Neural progenitor cell (in vitro differentiated cells): ENCODE results near the gene XYLT1. TPM values are rescaled to one million over a fixed set of nuclear protein-coding genes. Genes with fewer than 3 reads are reported as not detected.

ENCODE experiments used
- DNase-seq: peaks from one replicate; pipeline ENCODE4 v3.0.0-alpha.2; 2016; ENCODE audit warnings: low spot score
- H2AFZ ChIP-seq: fragments of 200-600 bp; sonication (generic); replicated peaks from 2 replicates; pipeline ENCODE4 v1.6.1; 2016; ENCODE audit warnings: antibody characterized with exemption
- H3F3A ChIP-seq: fragments of 200-600 bp; sonication (generic); 2 replicates; pipeline ENCODE4 v1.6.1; 2016; ENCODE audit warnings: antibody characterized with exemption, low read depth
- H3K27ac ChIP-seq: fragments of 200-600 bp; sonication (generic); 2 replicates; pipeline ENCODE4 v1.5.1; 2016; ENCODE audit warnings: mild to moderate bottlenecking
- H3K27me3 ChIP-seq: fragments of 200-600 bp; sonication (generic); 2 replicates; pipeline ENCODE4 v1.6.1; 2016; ENCODE audit warnings: mild to moderate bottlenecking, moderate library complexity
- H3K36me3 ChIP-seq: fragments of 200-600 bp; sonication (generic); 2 replicates; pipeline ENCODE4 v1.5.1; 2016
- H3K4me1 ChIP-seq: fragments of 200-600 bp; sonication (generic); 2 replicates; pipeline ENCODE4 v1.6.1; 2016; ENCODE audit warnings: mixed run types
- H3K4me2 ChIP-seq: fragments of 200-600 bp; sonication (generic); 2 replicates; pipeline ENCODE4 v1.6.1; 2016
- H3K4me3 ChIP-seq: fragments of 200-600 bp; sonication (generic); 2 replicates; pipeline ENCODE4 v1.5.1; 2016
- H3K79me2 ChIP-seq: fragments of 200-600 bp; sonication (generic); 2 replicates; pipeline ENCODE4 v1.6.1; 2016; ENCODE audit warnings: low read depth
- H3K9ac ChIP-seq: fragments of 200-600 bp; sonication (generic); 2 replicates; pipeline ENCODE4 v1.6.1; 2016
- H3K9me3 ChIP-seq: fragments of 200-600 bp; sonication (generic); 2 replicates; pipeline ENCODE4 v1.5.1; 2016; ENCODE audit warnings: low read depth
- H4K20me1 ChIP-seq: fragments of 200-600 bp; sonication (generic); 2 replicates; pipeline ENCODE4 v1.6.1; 2016; ENCODE audit warnings: low read depth
- H3K27ac Mint-ChIP-seq: 3 replicates; pipeline ENCODE4 v1.8.0; 2021; ENCODE audit warnings: mixed read lengths
- H3K27me3 Mint-ChIP-seq: 2 replicates; pipeline ENCODE4 v1.8.0; 2022; ENCODE audit warnings: low read depth, mild to moderate bottlenecking, inconsistent platforms, moderate library complexity, mixed read lengths; ENCODE audit not compliant: insufficient read depth
- H3K36me3 Mint-ChIP-seq: 3 replicates; pipeline ENCODE4 v1.8.0; 2021; ENCODE audit warnings: mixed read lengths
- H3K4me1 Mint-ChIP-seq: 3 replicates; pipeline ENCODE4 v1.8.0; 2021; ENCODE audit warnings: mixed read lengths
- H3K4me3 Mint-ChIP-seq: 3 replicates; pipeline ENCODE4 v1.8.0; 2021; ENCODE audit warnings: mild to moderate bottlenecking, moderate library complexity, mixed read lengths
- H3K9me3 Mint-ChIP-seq: 3 replicates; pipeline ENCODE4 v1.8.0; 2020; ENCODE audit warnings: mixed read lengths
- CTCF ChIP-seq: fragments of 200-600 bp; sonication (generic); IDR thresholded peaks from 2 replicates; pipeline ENCODE4 v1.5.1; 2017; ENCODE audit warnings: antibody characterized with exemption, mild to moderate bottlenecking
- EZH2 ChIP-seq: fragments of 200-600 bp; sonication (generic); IDR thresholded peaks from 2 replicates; pipeline ENCODE4 v1.6.1; 2017; ENCODE audit warnings: antibody characterized with exemption, mild to moderate bottlenecking, moderate library complexity
- EZH2phosphoT487 ChIP-seq: fragments of 200-600 bp; sonication (generic); IDR thresholded peaks from 2 replicates; pipeline ENCODE4 v1.6.1; 2017; ENCODE audit warnings: antibody characterized with exemption
- total RNA-seq: library from RNA; depleted of rRNA; stranded (reverse); fragments of >200 nt; gene quantifications from 2 replicates; pipeline ENCODE4 v1.2.3, GENCODE V29; 2015; ENCODE audit warnings: low replicate concordance

XYLT1 gene
- total RNA-seq, 1 donor from 2014 or later = 5.9 TPM

- Histone ChIP-seq H2AFZ (no peak overlapping the region), H3K4me2 (no peak overlapping the region), H4K20me1 (peaks cover 97% of the 10 kb centered on the region), H3K36me3 (no peaks in the 10 kb centered on the region), H3K27ac (no peak overlapping the region), H3K4me1 (peaks cover 26% of the 10 kb centered on the region), H3F3A (peaks cover 5% of the 10 kb centered on the region), H3K9me3 (no peaks in the 10 kb centered on the region), H3K9ac (no peak overlapping the region), H3K79me2 (no peaks in the 10 kb centered on the region), H3K27me3 (peaks cover 28% of the 10 kb centered on the region), H3K4me3 (no peak overlapping the region)
- Mint-ChIP-seq H3K27me3 (peaks cover 6% of the 10 kb centered on the region), H3K9me3 (no peaks in the 10 kb centered on the region), H3K4me1 (peaks cover 56% of the 10 kb centered on the region), H3K27ac (no peak overlapping the region), H3K36me3 (no peaks in the 10 kb centered on the region), H3K4me3 (no peak overlapping the region)
- TF ChIP-seq CTCF = no peak
- TF ChIP-seq EZH2 = no peak
- TF ChIP-seq EZH2phosphoT487 = no peak
- no peak for DNase-seq
These were observed 98.4 kb downstream of the XYLT1 start for GRCh38 chr16:17372386-17372785.

GRCh38 chr16:17371299-17371698 lies 99.5 kb downstream of the XYLT1 start:
- Histone ChIP-seq H3K9ac (no peak overlapping the region), H3K4me1 (peaks cover 23% of the 10 kb centered on the region), H3K4me2 (no peak overlapping the region), H3F3A (peaks cover 4% of the 10 kb centered on the region), H3K27ac (no peak overlapping the region), H3K27me3 (peaks cover 25% of the 10 kb centered on the region), H4K20me1 (peaks cover 95% of the 10 kb centered on the region), H3K9me3 (no peaks in the 10 kb centered on the region), H3K36me3 (no peaks in the 10 kb centered on the region), H3K79me2 (no peaks in the 10 kb centered on the region), H3K4me3 (no peak overlapping the region), H2AFZ (no peak overlapping the region)
- Mint-ChIP-seq H3K36me3 (no peaks in the 10 kb centered on the region), H3K27me3 (peaks cover 6% of the 10 kb centered on the region), H3K4me3 (no peak overlapping the region), H3K9me3 (no peaks in the 10 kb centered on the region), H3K4me1 (peaks cover 57% of the 10 kb centered on the region), H3K27ac (no peak overlapping the region)
- no peak for TF ChIP-seq CTCF
- TF ChIP-seq EZH2phosphoT487 = no peak
- TF ChIP-seq EZH2 = no peak
- no peak for DNase-seq

GRCh38 chr16:17370731-17371285 lies 100.0 kb downstream of the XYLT1 start:
- Mint-ChIP-seq H3K4me1 (peaks cover 52% of the 10 kb centered on the region), H3K36me3 (no peaks in the 10 kb centered on the region), H3K9me3 (no peaks in the 10 kb centered on the region), H3K4me3 (no peak overlapping the region), H3K27ac (no peak overlapping the region), H3K27me3 (peaks cover 6% of the 10 kb centered on the region)
- no peak overlapping the region for H3K27ac ChIP-seq
- H2AFZ ChIP-seq = no peak overlapping the region
- peaks cover 4% of the 10 kb centered on the region for H3F3A ChIP-seq
- H3K79me2 ChIP-seq = no peaks in the 10 kb centered on the region
- no peak overlapping the region for H3K4me3 ChIP-seq
- H3K9ac ChIP-seq = no peak overlapping the region
- no peak for DNase-seq
- H3K4me2 ChIP-seq = no peak overlapping the region
- peaks cover 20% of the 10 kb centered on the region for H3K27me3 ChIP-seq
- peaks cover 23% of the 10 kb centered on the region for H3K4me1 ChIP-seq
- no peaks in the 10 kb centered on the region for H3K36me3 ChIP-seq
- no peak for TF ChIP-seq EZH2
- TF ChIP-seq CTCF = no peak
- TF ChIP-seq EZH2phosphoT487 = no peak
- no peaks in the 10 kb centered on the region for H3K9me3 ChIP-seq
- H4K20me1 ChIP-seq = peaks cover 90% of the 10 kb centered on the region
